HG02973 (cell line): ENCODE measurements around the gene VRK3.

Experiments
- ATAC-seq: cut with Tn5 transposase; IDR thresholded peaks from one replicate; pipeline ENCODE4 v1.9.1; 2021; ENCODE audit warnings: moderate library complexity; ENCODE audit not compliant: unreplicated experiment

Gene VRK3

GRCh38 chr19:50036908-50037307 lies 11.7 kb upstream of the VRK3 start:
- ATAC-seq, result no peak

GRCh38 chr19:50030937-50031336 lies 5.8 kb upstream of the VRK3 start:
- no peak for ATAC-seq

DNA sequence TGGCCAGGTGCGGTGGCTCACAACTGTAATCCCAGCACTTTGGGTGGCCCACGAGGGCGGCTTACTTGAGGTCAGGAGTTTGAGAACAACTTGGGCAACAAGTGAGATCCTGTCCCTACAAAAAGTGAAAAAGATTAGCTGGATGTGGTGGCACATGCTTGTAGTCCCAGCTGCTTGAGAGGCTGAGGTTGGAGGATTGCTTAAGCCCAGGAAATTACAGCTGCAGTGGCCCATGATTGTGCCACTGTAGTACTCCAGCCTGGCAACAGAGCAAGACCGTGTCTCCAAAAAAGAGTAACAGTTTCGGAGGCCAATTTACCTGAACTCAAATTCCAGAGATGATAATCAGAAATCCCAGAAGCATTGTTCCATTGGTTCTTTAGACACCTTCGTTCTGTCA lies 5.1 kb upstream of the VRK3 start:
- ATAC-seq, result no peak

DNA sequence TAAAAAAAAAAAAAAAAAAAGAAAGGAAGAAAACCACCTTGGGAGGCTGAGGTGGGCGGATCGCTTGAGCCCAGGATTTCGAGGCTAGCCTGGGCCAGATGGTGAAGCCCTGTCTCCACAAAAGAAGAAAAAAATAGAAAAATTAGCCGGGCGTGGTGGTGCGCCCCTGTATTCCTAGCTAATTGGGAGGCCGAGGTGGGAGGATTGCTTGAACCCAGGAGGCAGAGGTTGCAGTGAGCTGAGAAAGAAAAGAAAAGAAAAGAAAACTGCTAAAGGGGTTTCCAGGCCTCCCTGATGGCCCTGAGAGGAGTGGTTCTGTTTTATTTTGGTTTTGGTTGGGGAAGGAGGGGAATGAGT lies 1.4 kb upstream of the VRK3 start:
- ATAC-seq, result no peak

DNA sequence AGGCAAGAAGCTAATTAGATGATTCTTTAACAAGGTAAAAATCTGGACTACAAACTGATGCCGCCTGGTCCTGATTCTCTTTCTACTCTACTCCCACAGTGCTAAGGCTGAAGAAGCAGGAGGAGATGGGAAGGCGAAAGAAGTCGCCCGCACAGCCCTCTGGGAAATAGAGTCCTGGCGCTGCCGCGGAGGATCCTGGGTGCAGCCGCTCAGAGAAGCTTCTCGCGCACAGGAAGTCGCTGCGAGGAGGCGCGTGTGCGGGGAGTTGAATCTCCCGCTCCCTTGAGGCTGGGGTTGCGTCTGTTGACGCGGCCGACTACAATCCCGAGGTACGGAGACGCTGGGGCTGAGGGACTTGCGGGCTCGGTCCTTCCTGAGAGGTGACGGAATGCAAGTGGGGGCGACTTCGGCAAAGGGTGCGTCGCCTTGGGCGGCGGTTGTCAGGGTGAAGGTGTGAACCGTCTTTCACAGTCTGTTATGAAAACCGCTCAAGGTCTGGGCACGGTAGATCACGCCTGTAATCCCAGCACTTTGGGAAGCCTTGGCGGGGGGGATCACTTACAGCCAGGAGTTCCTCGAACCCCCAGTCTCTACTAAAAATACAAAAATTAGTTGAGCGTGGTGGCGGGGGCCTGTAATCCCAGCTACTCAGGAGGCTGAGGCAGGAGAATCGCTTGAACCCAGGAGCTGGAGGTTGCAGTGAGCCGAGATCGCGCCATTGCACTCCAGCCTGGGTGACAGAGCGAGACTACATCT lies 800 bp upstream of the VRK3 start, which contains the start of gene ZNF473:
Gene ZNF473 (plus strand): TSS at position 212 of the 756 bp plus-strand sequence. CDS start 5,078 bp downstream, outside the sequence.
- ATAC-seq, result peak; percentile 54

- ATAC-seq, result peak; percentile 1
These were observed 502 bp downstream of the VRK3 start for GRCh38 chr19:50024719-50025021.

DNA sequence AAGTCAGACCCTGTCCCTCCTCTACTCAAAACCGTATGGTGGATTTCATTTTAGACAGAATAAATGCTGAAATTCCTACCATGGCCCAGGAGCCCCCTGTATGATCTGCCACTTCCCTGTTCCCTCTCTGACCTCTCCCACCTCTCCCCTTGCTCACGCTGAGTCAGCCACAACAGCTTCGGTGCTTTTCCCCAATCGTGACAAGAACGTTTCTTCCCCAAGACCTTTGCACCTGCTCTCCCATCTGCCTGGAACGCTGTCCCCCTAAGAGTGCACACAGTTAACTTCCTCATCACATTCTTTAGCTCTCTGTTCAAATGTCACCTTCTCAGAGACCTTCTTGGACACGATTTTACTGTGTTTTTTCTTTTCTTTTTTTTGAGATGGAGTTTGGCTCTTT lies 2.3 kb downstream of the VRK3 start:
- no peak for ATAC-seq

DNA sequence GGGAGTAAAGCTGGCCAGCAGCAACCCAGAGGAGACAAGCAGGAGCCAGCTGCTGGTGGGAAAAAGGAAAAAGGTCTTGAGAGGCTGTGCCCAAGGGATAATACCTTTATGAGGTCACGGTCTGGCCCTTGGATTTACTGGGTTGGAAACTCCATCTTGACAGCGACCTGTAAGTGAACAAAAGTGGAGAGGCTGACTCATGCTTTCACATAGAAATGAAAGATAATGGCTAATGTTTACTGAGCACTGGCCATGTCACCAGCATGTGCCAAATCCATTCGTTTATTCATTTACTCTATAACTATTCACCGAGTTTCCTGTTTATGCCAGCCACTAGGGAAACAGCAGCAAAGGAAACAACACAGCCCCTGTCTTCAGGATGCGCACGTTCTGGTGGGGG lies 4.7 kb downstream of the VRK3 start:
- no peak for ATAC-seq

- ATAC-seq, result no peak
These were observed 8.9 kb downstream of the VRK3 start for GRCh38 chr19:50016225-50016807.

GRCh38 chr19:50008532-50008931 lies 16.6 kb downstream of the VRK3 start:
- ATAC-seq, result no peak

DNA sequence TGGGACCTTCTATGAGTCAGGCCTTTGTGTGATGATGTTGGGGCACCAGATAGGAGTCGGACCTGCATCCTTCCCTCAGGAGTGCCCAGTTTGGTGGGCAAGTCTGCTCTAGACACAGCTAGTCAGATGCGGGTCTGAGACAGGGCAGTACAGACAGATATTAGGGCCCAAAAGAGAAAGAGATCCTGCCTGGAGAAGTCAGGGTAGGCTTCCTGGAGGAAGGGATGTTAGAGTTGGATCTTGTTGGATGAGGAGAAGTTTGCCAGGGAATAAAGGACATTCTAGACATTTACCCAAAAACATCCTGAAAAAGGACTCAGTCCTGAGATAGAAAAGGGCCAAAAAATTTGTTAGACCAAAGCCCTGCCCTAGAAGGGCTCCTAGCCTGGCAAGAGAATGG lies 17.2 kb downstream of the VRK3 start:
- ATAC-seq, result no peak

- no peak for ATAC-seq
These were observed 18.0 kb downstream of the VRK3 start for GRCh38 chr19:50007170-50007569.

DNA sequence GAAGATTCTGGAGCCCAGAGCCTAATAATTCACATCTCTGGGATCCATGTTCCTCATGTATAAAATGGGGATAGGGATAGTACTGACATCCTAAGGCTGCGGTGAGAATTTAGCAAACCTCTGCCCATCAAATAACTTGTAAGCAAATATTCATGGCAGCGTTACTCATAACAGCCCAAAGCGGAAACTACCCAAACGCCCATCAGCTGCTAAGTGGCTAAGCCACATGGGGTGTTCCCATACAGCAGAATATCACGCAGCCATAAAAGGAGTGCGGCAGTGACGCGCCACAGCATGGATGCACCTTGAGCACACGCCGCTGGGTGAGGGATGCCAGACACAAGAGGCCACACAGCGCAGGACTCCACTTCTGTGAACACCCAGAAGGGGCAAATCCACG lies 19.7 kb downstream of the VRK3 start:
- ATAC-seq, result no peak

- no peak for ATAC-seq
These were observed 21.3 kb downstream of the VRK3 start for GRCh38 chr19:50003810-50004419.

DNA sequence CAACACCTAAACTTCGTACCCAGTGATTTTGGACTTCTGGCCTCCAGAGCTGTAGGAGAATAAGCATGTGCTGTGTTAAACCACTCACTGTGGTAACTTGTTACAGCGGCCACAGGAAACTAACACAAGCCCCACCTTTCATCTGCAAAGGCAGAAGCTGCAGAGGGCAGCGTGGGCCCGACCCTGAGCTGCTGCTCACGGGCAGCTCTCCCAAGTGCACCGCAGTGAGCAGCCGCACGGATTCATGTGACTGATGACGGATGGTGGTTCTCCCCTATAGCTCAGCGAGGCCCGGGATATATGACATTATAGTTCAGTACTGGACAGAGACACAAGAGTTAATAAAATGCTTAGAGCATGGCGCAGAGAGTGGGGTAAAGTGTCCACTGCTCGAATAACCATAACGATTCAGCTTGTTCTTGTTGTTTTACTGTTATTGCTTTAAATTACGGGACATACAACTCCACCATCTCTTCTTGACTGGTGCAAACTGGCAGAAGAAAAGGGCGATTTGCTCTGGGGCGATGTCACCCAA lies 21.9 kb downstream of the VRK3 start:
- no peak for ATAC-seq

DNA sequence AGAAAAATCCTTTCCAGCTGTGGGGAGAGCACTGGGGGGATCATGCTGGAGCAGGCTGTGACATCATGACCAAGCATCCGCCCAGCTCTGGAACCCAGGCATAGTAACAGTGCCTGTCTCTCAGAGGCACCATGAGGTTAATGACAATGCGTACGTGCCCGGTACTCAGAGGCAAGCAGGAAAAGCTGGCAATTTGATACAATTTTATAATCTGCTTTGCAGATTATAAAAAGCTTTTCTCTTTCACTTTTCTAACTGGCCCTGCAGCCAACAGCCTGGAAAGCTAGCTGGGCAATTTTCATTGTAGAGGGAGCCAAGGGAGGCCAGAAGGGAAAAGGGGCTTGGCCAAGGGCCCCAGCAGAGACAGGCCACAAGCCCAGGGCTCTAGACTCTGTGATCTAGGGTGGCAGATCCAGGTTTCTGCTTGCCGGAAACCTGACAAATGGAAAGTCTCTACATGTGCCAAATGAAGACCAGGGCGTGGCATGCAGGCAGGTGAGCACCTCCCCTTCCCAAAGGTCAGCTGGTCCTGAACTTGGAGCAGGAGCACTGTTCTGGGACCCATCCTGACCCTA lies 22.7 kb downstream of the VRK3 start:
- ATAC-seq, result no peak

GRCh38 chr19:50001775-50002174 lies 23.4 kb downstream of the VRK3 start:
- no peak for ATAC-seq

GRCh38 chr19:50000841-50001557 lies 24.2 kb downstream of the VRK3 start:
- ATAC-seq, result no peak

DNA sequence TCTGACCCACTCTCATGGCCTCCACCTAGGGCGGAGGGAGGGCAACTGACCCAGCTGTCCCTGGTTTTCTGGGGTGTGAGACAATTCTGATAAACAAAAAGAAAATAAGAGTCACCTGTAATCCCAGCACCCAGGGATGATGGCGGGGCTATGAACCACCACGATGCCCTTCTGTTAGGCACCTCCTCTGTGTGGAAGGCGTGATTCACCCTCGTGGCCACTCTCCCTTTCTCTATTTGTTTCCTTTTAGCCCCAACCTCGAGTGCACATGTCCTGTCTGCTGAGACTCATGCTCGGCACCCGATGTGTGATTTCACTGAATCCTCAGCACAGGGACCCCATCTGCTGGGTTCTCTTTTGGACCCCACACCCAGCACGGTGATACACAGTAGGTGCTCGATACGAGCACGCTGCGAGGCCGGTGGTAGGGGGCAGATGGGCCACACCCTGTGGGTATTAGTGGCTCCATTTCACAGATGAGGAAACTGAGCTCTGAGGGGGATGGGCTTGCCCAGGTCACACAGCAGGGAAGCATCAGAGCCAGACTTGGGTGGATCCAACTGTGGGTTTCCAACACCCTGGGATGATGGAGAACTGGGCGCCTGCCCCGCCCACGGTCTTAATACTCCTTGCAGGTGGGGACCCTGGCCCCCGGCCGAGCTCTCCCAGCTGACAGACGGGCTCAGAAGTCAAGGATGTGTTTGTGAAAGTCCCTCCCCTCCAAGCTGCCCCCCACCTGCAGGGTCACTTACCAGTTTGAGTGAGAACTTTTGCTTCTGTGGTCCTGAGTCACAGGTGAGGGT lies 24.9 kb downstream of the VRK3 start:
- no peak for ATAC-seq

DNA sequence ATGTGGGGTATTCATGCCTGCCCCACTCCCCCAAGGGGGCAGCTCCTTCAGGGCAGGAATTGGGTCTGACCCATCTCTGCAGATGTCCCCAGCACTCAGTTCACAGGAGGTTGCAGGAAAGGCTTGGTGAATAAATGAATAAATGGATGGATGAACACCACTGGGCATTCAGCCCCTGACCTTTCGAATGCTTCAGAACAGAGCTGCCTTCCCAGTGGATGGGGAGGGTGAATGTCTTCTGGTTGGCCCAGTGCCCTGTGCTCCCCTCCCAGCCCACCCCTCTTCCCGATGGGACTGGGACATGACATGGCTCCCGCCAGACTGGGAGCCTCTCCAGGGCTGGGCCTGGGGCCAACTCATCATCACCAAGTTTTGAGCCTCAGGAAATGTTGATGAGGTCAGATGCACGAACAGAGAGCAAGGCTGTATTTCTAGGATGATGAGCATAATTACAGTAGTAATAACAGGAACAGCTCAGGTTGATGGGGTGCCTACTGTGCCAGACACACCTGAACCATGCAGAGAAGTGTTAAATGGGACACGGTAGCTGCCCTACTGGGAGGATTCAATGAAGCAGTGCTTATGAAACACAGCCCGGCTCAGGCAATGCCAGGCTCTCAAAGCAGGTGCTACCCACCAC lies 25.7 kb downstream of the VRK3 start:
- ATAC-seq, result no peak
